ENCODE data around the gene UQCR11. TPM values are rescaled to one million over a fixed set of nuclear protein-coding genes. Genes with fewer than 3 reads are reported as not detected.

The UQCR11 gene
- total and polyA plus RNA-seq, 5 experiments from 2014 or later, result 130 to 646 (median 545) TPM

DNA sequence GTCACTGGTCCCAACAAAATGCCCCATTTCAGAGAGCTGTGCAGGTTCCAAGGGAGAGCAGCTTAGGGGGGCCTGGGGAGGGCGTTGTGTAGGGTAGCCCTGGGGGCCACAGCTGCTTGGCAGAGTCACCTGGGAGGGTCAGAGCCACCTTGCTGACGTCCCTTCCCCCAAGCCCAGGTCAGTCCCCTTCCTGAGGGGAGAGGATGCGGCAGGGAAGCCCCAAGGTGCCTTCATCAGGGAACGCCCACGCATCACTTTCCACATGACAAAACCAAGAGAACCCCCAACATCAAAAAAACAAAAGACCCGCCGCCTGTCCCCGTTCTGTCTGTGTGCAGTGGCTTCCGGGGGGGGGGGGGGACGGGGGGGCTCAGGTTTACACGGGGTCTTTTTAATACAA, 5.3 kb upstream of the UQCR11 start:
- H3K27me3 Mint-ChIP-seq, result no peaks in the 10 kb centered on the region
- H3K36me3 Mint-ChIP-seq, result peaks cover 0 to 36% (median 12%) of the 10 kb centered on the region in 3 donors
- peak overlapping the region in 9 of 10 donors; percentile 26 to 85 (median 63) for H3K27ac Mint-ChIP-seq
- peak; percentile 1 to 14 for ATAC-seq
- peaks cover 13 to 58% (median 47%) of the 10 kb centered on the region in 4 donors for H3K4me1 Mint-ChIP-seq
- peak in 8 of 10 donors; percentile 35 to 73 (median 53) for DNase-seq
- no peaks in the 10 kb centered on the region for H3K9me3 Mint-ChIP-seq
- peak overlapping the region in 8 of 10 donors; percentile 22 to 82 (median 30) for H3K4me3 Mint-ChIP-seq
- POLR2A ChIA-PET, result interaction anchor here (1.9 kb wide), 1 partner anchor 18 kb away, joined by 8 read pairs; the partner anchor contains the start of gene MBD3

DNA sequence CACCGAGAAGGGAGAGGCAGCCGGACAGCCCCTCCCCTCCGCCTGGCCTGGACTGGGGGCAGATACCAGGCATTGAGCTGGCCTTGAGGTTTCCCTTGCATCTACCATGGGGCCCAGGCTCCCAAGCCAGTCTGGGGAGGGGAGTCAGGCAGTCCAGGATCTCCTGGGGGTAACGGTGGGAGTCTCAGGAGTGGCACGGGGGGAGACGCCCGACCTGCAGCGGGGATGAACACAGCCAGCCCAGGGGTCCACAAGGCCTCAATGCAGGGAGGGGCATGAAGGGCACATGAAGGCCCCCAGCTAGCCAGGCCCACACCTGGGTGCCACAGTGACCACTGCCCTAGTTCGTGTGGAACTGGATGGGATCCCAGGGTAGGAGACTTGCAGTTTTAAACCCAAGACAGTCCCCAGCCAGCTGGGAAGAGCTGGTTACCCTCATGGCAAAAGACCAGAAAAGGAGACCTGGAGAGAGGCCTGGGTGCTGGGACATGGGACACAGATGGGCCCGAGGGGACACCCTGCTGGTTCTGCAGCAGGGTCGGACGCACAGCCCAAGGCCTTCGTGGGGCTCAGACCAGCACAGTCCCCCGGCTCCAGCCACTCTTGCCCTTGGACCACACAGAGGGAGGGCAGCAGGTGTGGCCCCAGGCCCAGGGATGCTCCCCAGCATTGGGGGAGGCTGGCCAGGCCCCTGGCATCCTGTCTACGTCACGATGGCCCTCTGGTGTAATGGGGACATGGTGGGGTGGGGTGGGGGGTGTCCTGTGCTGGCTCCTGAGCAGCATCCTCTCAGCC, 4.6 kb upstream of the UQCR11 start:
- no peaks in the 10 kb centered on the region for H3K9me3 Mint-ChIP-seq
- H3K27ac Mint-ChIP-seq, result peak overlapping the region in 8 of 10 donors; percentile 30 to 90 (median 76)
- H3K36me3 Mint-ChIP-seq, result peaks cover 0 to 33% (median 9%) of the 10 kb centered on the region in 3 donors
- DNase-seq (no peak), ATAC-seq (no peak)
- H3K27me3 Mint-ChIP-seq, result no peaks in the 10 kb centered on the region
- peak overlapping the region in 9 of 10 donors; percentile 60 to 86 (median 85) for H3K4me3 Mint-ChIP-seq
- H3K4me1 Mint-ChIP-seq, result peaks cover 16 to 58% (median 50%) of the 10 kb centered on the region in 4 donors
- POLR2A ChIA-PET, result interaction anchor here (0.9 to 1.9 kb wide), 3 partner anchors 17 to 42 kb away, joined by 3 to 8 read pairs (median 3); partner anchors contain the start of gene MBD3

DNA sequence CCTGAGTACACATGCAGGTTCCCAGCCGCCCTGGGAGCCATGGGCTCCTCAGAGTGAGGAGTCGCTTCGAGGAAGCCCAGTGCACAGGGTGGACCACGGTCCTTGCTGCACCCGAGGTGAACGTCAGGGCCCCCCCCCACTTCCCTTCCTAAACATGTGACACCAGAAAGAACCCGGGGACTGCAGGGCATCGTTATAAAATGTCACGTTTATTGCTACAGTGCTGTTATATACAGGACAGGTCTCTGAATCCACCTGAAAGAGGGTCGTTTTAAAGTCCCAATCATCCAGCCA, 3.8 kb upstream of the UQCR11 start:
- DNase-seq (peak in 3 of 10 donors; percentile 16 to 25 (median 23)), ATAC-seq (no peak)
- POLR2A ChIA-PET, result interaction anchor here (1.4 to 1.9 kb wide), 2 partner anchors 16 to 43 kb away, joined by 8 to 9 read pairs; partner anchors contain the start of genes MBD3 and TCF3
- Mint-ChIP-seq H3K27ac (peak overlapping the region in 9 of 10 donors; percentile 24 to 90 (median 74)), H3K9me3 (no peaks in the 10 kb centered on the region), H3K27me3 (no peaks in the 10 kb centered on the region), H3K36me3 (peaks cover 0 to 25% (median 8%) of the 10 kb centered on the region in 3 donors), H3K4me1 (peaks cover 16 to 63% (median 54%) of the 10 kb centered on the region in 4 donors), H3K4me3 (peak overlapping the region; percentile 70 to 88 (median 85))

DNA sequence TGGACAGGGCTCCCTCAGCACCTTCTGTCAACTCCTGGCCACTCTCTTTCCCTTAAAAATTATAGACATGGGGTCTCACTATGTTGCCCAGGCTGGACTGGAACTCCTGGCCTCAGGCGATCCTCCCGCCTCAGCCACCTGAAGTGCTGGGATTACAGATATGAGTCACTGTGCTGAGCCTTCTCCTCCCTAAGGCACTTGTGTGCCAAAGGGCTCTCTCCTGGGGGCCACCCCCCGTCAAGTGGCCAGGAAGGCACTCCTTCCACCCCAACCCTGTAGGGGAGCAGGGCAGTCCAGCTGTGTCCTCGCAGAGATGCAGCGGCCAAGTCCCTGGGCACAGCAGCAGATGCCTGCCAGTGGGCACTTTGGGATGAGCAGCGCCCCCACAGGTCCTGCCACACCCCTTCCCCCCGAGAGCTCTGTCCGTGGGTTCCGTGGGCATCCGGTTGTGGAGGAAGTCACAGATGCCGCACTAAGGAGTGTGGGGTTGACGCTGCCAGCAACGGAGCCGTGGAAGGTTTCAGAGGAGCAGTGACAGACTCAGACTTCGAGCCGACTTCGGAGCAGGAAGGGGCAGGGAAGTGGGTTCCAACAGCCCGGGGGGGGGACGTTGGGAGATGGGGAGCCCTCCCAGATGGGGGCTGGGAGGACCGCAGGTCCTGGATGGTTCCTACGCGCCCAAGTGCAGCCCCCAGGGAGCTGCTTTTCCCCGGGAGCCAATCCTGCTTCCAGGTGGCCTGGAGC, 3.3 kb upstream of the UQCR11 start:
- H3K4me3 Mint-ChIP-seq, result peak overlapping the region; percentile 70 to 88 (median 85)
- no peaks in the 10 kb centered on the region for H3K9me3 Mint-ChIP-seq
- H3K27me3 Mint-ChIP-seq, result no peaks in the 10 kb centered on the region
- POLR2A ChIA-PET, result interaction anchor here (1.4 to 1.9 kb wide), 2 partner anchors 15 to 44 kb away, joined by 8 to 9 read pairs; partner anchors contain the start of genes MBD3 and TCF3
- DNase-seq (peak in 7 of 10 donors; percentile 21 to 72 (median 39)), ATAC-seq (no peak)
- H3K27ac Mint-ChIP-seq, result peak overlapping the region; percentile 61 to 93 (median 80)
- peaks cover 16 to 68% (median 56%) of the 10 kb centered on the region in 4 donors for H3K4me1 Mint-ChIP-seq
- peaks cover 0 to 19% (median 7%) of the 10 kb centered on the region in 3 donors for H3K36me3 Mint-ChIP-seq

DNA sequence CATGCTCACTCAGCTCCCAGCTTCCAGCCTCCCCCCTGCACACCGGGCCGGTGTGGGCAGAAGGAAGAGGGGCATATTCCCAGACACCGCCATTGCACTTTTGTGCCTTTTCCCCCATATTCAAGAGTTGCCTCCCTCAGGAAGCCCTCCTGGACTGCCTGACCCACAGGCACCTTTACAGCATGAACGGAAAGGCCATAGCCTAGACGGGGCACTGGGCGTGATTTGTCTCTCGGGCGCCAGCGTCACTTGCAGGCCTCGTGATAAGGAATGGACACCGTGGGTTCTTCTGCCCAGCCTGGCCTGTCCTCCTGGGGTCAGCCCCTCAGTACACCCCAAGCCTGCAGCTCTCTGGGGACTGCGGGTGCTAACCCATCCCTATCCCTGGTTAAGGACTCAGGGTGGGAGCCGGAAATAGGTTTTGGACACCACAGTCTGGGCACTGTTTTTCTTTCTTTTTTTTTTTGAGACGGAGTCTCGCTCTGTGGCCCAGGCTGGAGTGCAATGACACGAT, 933 bp upstream of the UQCR11 start:
- Mint-ChIP-seq H3K9me3 (no peaks in the 10 kb centered on the region), H3K27ac (peak overlapping the region; percentile 94 to 100 (median 98)), H3K4me1 (peaks cover 23 to 72% (median 63%) of the 10 kb centered on the region in 4 donors), H3K4me3 (peak overlapping the region; percentile 91 to 99 (median 98)), H3K36me3 (peaks cover 0 to 8% (median 3%) of the 10 kb centered on the region in 3 donors), H3K27me3 (no peaks in the 10 kb centered on the region)
- DNase-seq, result no peak
- no peak for ATAC-seq
- POLR2A ChIA-PET, result interaction anchor here (0.6 to 4.7 kb wide), 9 partner anchors 9 to 164 kb away, joined by 4 to 52 read pairs (median 6); partner anchors contain the start of genes MBD3 and TCF3

DNA sequence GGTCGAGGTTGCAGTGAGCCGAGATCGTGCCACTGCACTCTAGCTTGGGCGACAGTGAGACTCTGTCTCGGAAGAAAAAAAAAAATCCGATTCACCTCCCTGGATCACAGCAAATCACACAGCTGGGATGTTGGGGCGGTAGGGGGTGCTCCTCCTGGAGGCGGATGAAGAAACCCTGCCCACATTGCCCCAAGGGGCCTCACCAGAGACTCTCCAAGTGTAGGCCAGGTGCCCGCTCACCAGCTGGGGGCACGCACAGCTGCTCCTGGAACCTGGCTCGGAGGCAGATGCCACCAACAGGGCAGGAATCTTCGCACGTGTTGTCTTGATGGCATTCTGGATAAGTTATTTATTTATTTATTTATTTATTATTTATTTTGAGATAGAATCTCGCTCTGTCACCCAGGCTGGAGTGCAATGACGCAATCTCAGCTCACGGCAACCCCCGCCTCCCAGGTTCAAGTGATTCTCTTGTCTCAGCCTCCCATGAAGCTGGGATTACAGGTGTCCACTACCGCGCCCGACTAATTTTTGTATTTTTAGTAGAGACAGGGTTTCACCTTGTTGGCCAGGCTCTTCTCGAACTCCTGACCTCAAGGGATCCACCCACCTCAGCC, 3.1 kb downstream of the UQCR11 start:
- H3K4me3 Mint-ChIP-seq, result peak overlapping the region in 1 of 10 donors; percentile 75
- no peaks in the 10 kb centered on the region for H3K9me3 Mint-ChIP-seq
- DNase-seq (no peak), ATAC-seq (no peak)
- H3K36me3 Mint-ChIP-seq, result peaks cover 0 to 24% (median 10%) of the 10 kb centered on the region in 3 donors
- peak overlapping the region in 1 of 10 donors; percentile 27 for H3K27ac Mint-ChIP-seq
- POLR2A ChIA-PET, result interaction anchor here (1.1 to 1.4 kb wide), 2 partner anchors 9 to 35 kb away, joined by 3 to 8 read pairs; partner anchors contain the start of genes MBD3 and MEX3D
- no peaks in the 10 kb centered on the region for H3K27me3 Mint-ChIP-seq
- H3K4me1 Mint-ChIP-seq, result peaks cover 13 to 52% (median 33%) of the 10 kb centered on the region in 4 donors

DNA sequence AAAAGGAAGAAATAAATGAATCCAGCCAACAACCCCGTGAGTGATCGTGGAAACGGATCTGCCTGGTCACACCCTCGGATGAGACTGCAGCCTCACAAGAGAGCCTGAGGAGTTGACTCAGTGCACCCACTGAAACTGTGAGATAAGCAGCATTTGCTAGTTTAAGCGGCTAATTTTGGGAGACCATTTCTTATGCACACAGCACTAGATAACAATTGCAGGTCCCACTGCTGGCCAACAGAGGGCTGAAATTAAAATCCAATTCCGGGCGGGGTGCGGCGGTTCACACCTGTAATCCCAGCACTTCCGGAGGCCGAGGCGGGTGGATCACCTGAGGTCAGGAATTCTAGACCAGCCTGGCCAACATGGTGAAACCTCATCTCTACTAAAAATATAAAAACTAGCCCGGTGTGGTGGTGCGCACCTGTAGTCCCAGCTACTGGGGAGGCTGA, 3.6 kb downstream of the UQCR11 start:
- Mint-ChIP-seq H3K4me3 (peak overlapping the region in 2 of 10 donors; percentile 56 to 63), H3K9me3 (no peaks in the 10 kb centered on the region), H3K27ac (peak overlapping the region in 3 of 10 donors; percentile 5 to 78 (median 72)), H3K27me3 (no peaks in the 10 kb centered on the region), H3K36me3 (peaks cover 0 to 29% (median 11%) of the 10 kb centered on the region in 3 donors), H3K4me1 (peaks cover 13 to 47% (median 29%) of the 10 kb centered on the region in 4 donors)
- ATAC-seq (no peak), DNase-seq (no peak)
- POLR2A ChIA-PET, result interaction anchor here (1.1 to 1.4 kb wide), 2 partner anchors 9 to 34 kb away, joined by 3 to 8 read pairs; partner anchors contain the start of genes MBD3 and MEX3D

DNA sequence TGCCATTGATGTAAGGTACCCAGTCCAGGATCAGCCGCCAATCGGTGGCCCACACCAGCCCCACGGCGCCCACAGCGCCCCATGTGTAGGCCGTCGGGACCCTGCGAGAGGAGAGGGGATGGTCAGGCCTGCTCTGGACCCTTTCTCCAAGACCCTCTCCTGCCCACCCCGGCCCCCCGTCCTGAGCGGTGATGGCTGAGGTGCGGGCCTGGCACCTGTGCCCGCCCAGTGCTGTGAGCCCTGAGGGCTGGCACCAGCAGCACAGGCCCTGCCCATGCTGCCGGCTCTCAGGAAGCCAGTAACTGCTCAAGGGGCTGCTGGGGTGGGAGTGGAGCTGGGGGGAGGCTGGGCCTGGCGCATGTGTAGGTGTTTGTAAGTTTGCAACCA, 5.8 kb downstream of the UQCR11 start:
- Mint-ChIP-seq H3K36me3 (peaks cover 0 to 40% (median 13%) of the 10 kb centered on the region in 3 donors), H3K4me1 (peaks cover 7 to 33% (median 15%) of the 10 kb centered on the region in 4 donors), H3K4me3 (no peak overlapping the region), H3K27ac (peak overlapping the region in 1 of 10 donors; percentile 52), H3K9me3 (no peaks in the 10 kb centered on the region), H3K27me3 (no peaks in the 10 kb centered on the region)
- ATAC-seq (no peak), DNase-seq (no peak)
- POLR2A ChIA-PET, result interaction anchor here (0.7 kb wide), 1 partner anchor 48 kb away, joined by 4 read pairs; no protein-coding TSS in a partner anchor

DNA sequence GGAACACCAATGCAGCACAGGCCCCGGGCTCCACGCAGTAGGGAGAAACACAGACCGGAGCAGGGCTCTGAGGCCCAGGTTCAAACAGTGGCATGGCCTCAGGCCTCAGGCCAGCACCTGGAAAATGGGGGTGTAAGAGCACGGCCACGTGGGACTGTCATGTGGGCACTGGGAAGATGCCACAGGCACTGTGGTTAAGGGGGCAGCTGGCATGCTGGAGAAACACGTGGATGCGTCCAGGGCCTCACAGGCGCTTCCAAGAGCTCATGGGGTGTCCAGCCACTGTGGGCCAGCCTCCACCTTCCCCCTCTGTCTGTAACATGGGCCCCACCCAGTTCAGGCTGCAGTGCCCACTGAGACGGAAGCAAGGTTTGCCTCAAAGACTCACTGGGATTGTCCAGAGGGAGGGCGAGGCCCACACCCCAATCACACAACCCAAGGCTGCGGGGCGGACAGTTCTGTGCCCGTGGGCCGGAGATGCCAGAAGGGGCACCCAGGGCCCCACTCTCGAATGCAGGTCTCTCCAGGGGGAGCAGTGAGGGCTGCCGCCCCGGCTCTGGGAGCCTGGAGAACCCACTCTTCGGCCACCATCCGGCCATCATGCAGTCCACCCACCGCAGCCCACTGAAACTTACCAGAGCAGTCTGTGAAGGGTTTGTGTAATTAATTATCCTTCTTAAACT, 6.3 kb downstream of the UQCR11 start:
- peak overlapping the region in 1 of 10 donors; percentile 34 for H3K4me3 Mint-ChIP-seq
- ATAC-seq (no peak), DNase-seq (no peak)
- peaks cover 0 to 40% (median 13%) of the 10 kb centered on the region in 3 donors for H3K36me3 Mint-ChIP-seq
- POLR2A ChIA-PET, result interaction anchor here (0.6 kb wide), 2 partner anchors 144 to 555 kb away, joined by 3 to 4 read pairs; no protein-coding TSS in a partner anchor
- H3K27me3 Mint-ChIP-seq, result no peaks in the 10 kb centered on the region
- H3K4me1 Mint-ChIP-seq, result peaks cover 7 to 28% (median 12%) of the 10 kb centered on the region in 4 donors
- H3K9me3 Mint-ChIP-seq, result no peaks in the 10 kb centered on the region
- peak overlapping the region in 2 of 10 donors; percentile 31 to 62 for H3K27ac Mint-ChIP-seq

DNA sequence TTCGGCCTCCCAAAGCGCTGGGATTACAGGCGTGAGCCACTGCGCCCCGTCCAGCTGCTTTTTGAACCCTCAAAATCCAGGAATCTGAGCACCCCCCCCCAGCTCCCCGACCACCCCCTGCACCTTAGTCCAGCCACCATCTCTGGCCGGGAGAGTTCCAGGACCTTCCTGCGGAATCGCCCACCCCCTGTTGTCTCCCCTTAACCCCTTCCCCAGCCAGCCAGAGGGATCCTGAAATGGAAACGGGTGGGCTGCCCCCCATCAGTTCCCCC, 11.8 kb downstream of the UQCR11 start:
- Mint-ChIP-seq H3K4me3 (peak overlapping the region; percentile 83 to 93 (median 88)), H3K4me1 (peaks cover 11 to 29% (median 19%) of the 10 kb centered on the region in 4 donors), H3K27me3 (no peaks in the 10 kb centered on the region), H3K9me3 (no peaks in the 10 kb centered on the region), H3K36me3 (peaks cover 0 to 28% (median 11%) of the 10 kb centered on the region in 3 donors), H3K27ac (peak overlapping the region; percentile 25 to 92 (median 82))
- POLR2A ChIA-PET, result interaction anchor here (0.7 to 4.4 kb wide), 10 partner anchors 9 to 324 kb away, joined by 3 to 52 read pairs (median 4); partner anchors contain the start of genes CIRBP, REEP6, TCF3 and UQCR11
- no peak for ATAC-seq
- no peak for DNase-seq

Measured in naive thymus-derived CD8-positive, alpha-beta T cell (primary cell).